Cardiac muscle cell (in vitro differentiated cells and primary cell): Measurements from ENCODE around the gene PIGN. TPM values are rescaled to one million over a fixed set of nuclear protein-coding genes. Genes with fewer than 3 reads are reported as not detected.

Source experiments
- DNase-seq, 2 donors: peaks; one replicate each; pipeline versions ENCODE4 v3.0.0 to v3.0.0-alpha.2; 2010 to 2017; ENCODE audit warnings: low read depth in 1 of 2, low spot score in 1 of 2
- H3K27ac ChIP-seq: fragments of 200-600 bp; sonication (generic); 2 replicates; pipeline ENCODE4 v1.5.1; 2016
- H3K27me3 ChIP-seq: fragments of 200-600 bp; sonication (generic); 2 replicates; pipeline ENCODE4 v1.6.0; 2016; ENCODE audit warnings: control low read depth
- H3K36me3 ChIP-seq: fragments of 200-600 bp; sonication (generic); 2 replicates; pipeline ENCODE4 v1.5.1; 2016; ENCODE audit warnings: control low read depth
- H3K4me1 ChIP-seq: fragments of 200-600 bp; sonication (generic); 2 replicates; pipeline ENCODE4 v1.8.1; 2017; ENCODE audit warnings: low read depth, mild to moderate bottlenecking, mixed run types
- H3K4me3 ChIP-seq: fragments of 200-600 bp; sonication (generic); 2 replicates; pipeline ENCODE4 v1.5.1; 2016; ENCODE audit warnings: mild to moderate bottlenecking
- H3K9me3 ChIP-seq: fragments of 200-600 bp; sonication (generic); 2 replicates; pipeline ENCODE4 v1.5.1; 2017; ENCODE audit warnings: low read depth, mild to moderate bottlenecking, control low read depth
- CTCF ChIP-seq: IDR thresholded peaks from 2 replicates; pipeline ENCODE4 v1.5.1; 2012; ENCODE audit warnings: low read depth, mild to moderate bottlenecking, low read length
- polyA plus RNA-seq: library from polyadenylated mRNA; unstranded; fragments of >200 nt; fragmentation: Nextera tagmentation; extraction: Ambion mirVana; gene quantifications from 2 replicates; pipeline ENCODE4 v1.2.1, GENCODE V29; 2016
- total RNA-seq: library from RNA; depleted of rRNA; stranded (reverse); fragments of >200 nt; gene quantifications from 2 replicates; pipeline ENCODE4 v1.2.3, GENCODE V29; 2016

PIGN gene
- total and polyA plus RNA-seq, 2 experiments from 2014 or later: 18.8 to 20.8 TPM

- no peak for TF ChIP-seq CTCF
- Histone ChIP-seq H3K9me3 (no peaks in the 10 kb centered on the region), H3K4me3 (no peak overlapping the region), H3K36me3 (no peaks in the 10 kb centered on the region), H3K4me1 (no peaks in the 10 kb centered on the region), H3K27ac (no peak overlapping the region), H3K27me3 (no peaks in the 10 kb centered on the region)
- DNase-seq: no peak
Measured at GRCh38 chr18:62151068-62151771, 35.6 kb downstream of the PIGN start.

GRCh38 chr18:62144338-62144737 lies 42.5 kb downstream of the PIGN start:
- H3K9me3 ChIP-seq: no peaks in the 10 kb centered on the region
- DNase-seq: peak in 1 of 2 donors; percentile 25
- peaks cover 6% of the 10 kb centered on the region for H3K4me1 ChIP-seq
- TF ChIP-seq CTCF: no peak
- H3K4me3 ChIP-seq: no peak overlapping the region
- H3K27me3 ChIP-seq: no peaks in the 10 kb centered on the region
- H3K36me3 ChIP-seq: peaks cover 9% of the 10 kb centered on the region
- no peak overlapping the region for H3K27ac ChIP-seq

DNA sequence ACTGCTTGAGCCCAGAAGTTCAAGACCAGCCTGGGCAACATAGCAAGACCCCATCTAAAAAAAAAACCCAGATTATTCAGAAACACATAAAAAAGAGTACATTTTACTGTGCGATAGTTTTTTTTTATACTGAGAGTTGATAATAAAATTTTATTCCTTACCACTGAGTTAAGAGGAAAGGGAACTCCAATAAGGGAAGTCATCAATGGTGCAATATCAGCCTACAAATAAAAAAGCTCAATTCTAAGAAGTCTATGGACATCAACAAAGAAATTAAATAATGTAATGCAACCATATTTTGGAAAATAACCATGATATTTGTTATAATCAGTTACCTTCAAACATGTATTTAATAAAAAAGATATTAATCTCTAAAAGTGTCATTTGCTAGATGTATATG lies 46.6 kb downstream of the PIGN start:
- H3K4me1 ChIP-seq: peaks cover 6% of the 10 kb centered on the region
- H3K27me3 ChIP-seq: no peaks in the 10 kb centered on the region
- TF ChIP-seq CTCF: no peak
- DNase-seq: no peak
- peaks cover 9% of the 10 kb centered on the region for H3K36me3 ChIP-seq
- no peak overlapping the region for H3K27ac ChIP-seq
- no peaks in the 10 kb centered on the region for H3K9me3 ChIP-seq
- H3K4me3 ChIP-seq: no peak overlapping the region

GRCh38 chr18:62138461-62139235 lies 48.2 kb downstream of the PIGN start:
- H3K27me3 ChIP-seq: no peaks in the 10 kb centered on the region
- H3K27ac ChIP-seq: no peak overlapping the region
- H3K36me3 ChIP-seq: peaks cover 9% of the 10 kb centered on the region
- no peaks in the 10 kb centered on the region for H3K4me1 ChIP-seq
- no peaks in the 10 kb centered on the region for H3K9me3 ChIP-seq
- TF ChIP-seq CTCF: no peak
- H3K4me3 ChIP-seq: no peak overlapping the region
- no peak for DNase-seq

DNA sequence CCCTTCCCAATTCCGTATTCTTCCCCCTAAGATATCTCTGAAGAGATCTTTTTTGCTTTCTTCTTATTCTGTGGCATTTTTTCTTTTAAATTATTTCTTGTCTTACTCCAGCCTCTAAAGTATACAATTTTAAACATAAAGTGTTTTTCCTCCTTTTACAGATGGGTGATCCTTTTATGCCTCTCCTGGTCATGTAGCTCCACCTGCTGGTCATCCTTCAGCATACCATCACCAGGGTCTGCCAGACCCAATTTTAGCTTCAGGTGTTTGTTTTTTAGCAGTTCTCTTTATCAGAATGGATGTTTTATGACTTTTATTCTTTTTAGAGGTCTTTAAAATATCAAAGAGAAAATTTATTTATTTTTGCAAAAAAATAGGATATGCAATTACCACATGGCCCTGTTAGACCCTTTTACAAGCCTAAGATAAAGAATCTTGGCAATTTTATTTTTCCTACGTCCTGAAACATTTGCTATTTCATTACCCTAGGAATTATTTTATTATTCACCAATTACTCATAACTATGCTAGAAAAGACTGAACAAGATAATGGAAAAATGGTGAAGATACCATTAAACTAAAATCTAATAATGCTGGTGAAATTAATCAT lies 55.5 kb downstream of the PIGN start:
- Histone ChIP-seq H3K9me3 (no peaks in the 10 kb centered on the region), H3K4me3 (no peak overlapping the region), H3K27ac (no peak overlapping the region), H3K36me3 (no peaks in the 10 kb centered on the region), H3K27me3 (no peaks in the 10 kb centered on the region), H3K4me1 (no peaks in the 10 kb centered on the region)
- peak; percentile 87 for TF ChIP-seq CTCF
- DNase-seq: peak; percentile 75 to 81
